K562 (cell line): ENCODE results near the gene ANKRD44. TPM values are rescaled to one million over a fixed set of nuclear protein-coding genes. Genes with fewer than 3 reads are reported as not detected.

Experiments used
- CBX1 ChIP-seq: sonication (generic); IDR thresholded peaks from 2 replicates; pipeline ENCODE4 v1.6.1; 2016; ENCODE audit warnings: antibody characterized with exemption, low read depth, mild to moderate bottlenecking
- CEBPG ChIP-seq, 3 experiments: fragments of 200-800 bp in 1 of 3; sonication (Bioruptor generic) in 1 of 3; sonication (generic) in 1 of 3; formaldehyde crosslinking in 1 of 3; IDR thresholded peaks in 2 of 3; conservative IDR thresholded peaks in 1 of 3; 2 replicates each; pipeline versions ENCODE4 v1.6.1 to v1.8.0; 2016 to 2022; ENCODE audit warnings: missing compliant biosample characterization in 2 of 3, missing genetic modification characterization in 2 of 3, mild to moderate bottlenecking in 1 of 3, missing genetic modification reagents in 1 of 3
- FOXK1 ChIP-seq: sonication (generic); formaldehyde crosslinking; IDR thresholded peaks from 2 replicates; pipeline ENCODE4 v1.8.0; 2022; ENCODE audit warnings: missing genetic modification reagents, mild to moderate bottlenecking, borderline replicate concordance
- GTF2A2 ChIP-seq: IDR thresholded peaks from 2 replicates; pipeline ENCODE4 v1.6.1; 2016; ENCODE audit warnings: mild to moderate bottlenecking, missing genetic modification characterization, missing compliant biosample characterization
- SAFB2 ChIP-seq: fragments of 200-400 bp; formaldehyde crosslinking; IDR thresholded peaks from 2 replicates; pipeline ENCODE4 v1.6.1; 2018; ENCODE audit warnings: borderline replicate concordance, low read length, low read depth, moderate library complexity; ENCODE audit not compliant: severe bottlenecking
- SIN3A ChIP-seq, 2 experiments: fragments of 150-350 bp in 1 of 2; IDR thresholded peaks; 2 replicates each; pipeline ENCODE4 v1.6.1; 2011 to 2016; ENCODE audit warnings: borderline replicate concordance in 2 of 2, low read depth in 2 of 2, low read length in 2 of 2, mild to moderate bottlenecking in 2 of 2, moderate library complexity in 2 of 2; ENCODE audit not compliant: control insufficient read depth in 1 of 2
- SMARCE1 ChIP-seq: fragments of 450-650 bp; IDR thresholded peaks from 2 replicates; pipeline ENCODE4 v1.7.1; 2016; ENCODE audit warnings: mild to moderate bottlenecking
- SPI1 ChIP-seq: IDR thresholded peaks from 2 replicates; pipeline ENCODE4 v1.6.1; 2011; ENCODE audit warnings: low read depth, low read length, control low read depth, borderline replicate concordance
- TAL1 ChIP-seq: fragments of 450-650 bp; IDR thresholded peaks from 2 replicates; pipeline ENCODE4 v1.6.1; 2016; ENCODE audit warnings: mild to moderate bottlenecking
- U2AF1 ChIP-seq: fragments of 200-400 bp; formaldehyde crosslinking; optimal IDR thresholded peaks from 2 replicates; pipeline ENCODE3; 2017; ENCODE audit warnings: mild to moderate bottlenecking, low read depth, low read length, moderate library complexity
- ZNF717 ChIP-seq: fragments of 250-450 bp; sonication (Bioruptor Pico); IDR thresholded peaks from 2 replicates; pipeline ENCODE4 v1.5.0; 2021
- polyA plus RNA-seq, 8 experiments: library from polyadenylated mRNA; depleted of rRNA in 4 of 8; stranded (reverse) in 5 of 8; unstranded in 3 of 8; fragments of >200 nt; fragmentation: Nextera tagmentation in 2 of 8; fragmentation: Illumina TruSeq in 1 of 8; extraction: Ambion mirVana in 2 of 8; extraction: Trizol in 1 of 8; gene quantifications; 2 replicates each; pipeline versions ENCODE4 v1.2.1 to v1.2.3, GENCODE V29; 2011 to 2014; ENCODE audit warnings: inconsistent platforms in 1 of 8, missing spikeins in 1 of 8
- total RNA-seq, 7 experiments: library from RNA; depleted of rRNA in 6 of 7; stranded (reverse); fragments of >200 nt in 6 of 7; fragmentation: Illumina TruSeq in 2 of 7; extraction: Trizol in 2 of 7; gene quantifications; 2 replicates each; pipeline versions ENCODE4 v1.2.1 to v1.2.3, GENCODE V29; 2011 to 2021; ENCODE audit warnings: low replicate concordance in 1 of 7
- TF ChIP-seq, protein P1 (sequence below): fragments of 250-450 bp; sonication (Bioruptor Pico); IDR thresholded peaks from 2 replicates; pipeline ENCODE4 v1.8.0; 2022; ENCODE audit warnings: moderate library complexity, mild to moderate bottlenecking, inconsistent platforms
- TF ChIP-seq, protein P2 (sequence below): fragments of 150-350 bp; IDR thresholded peaks from 2 replicates; pipeline ENCODE4 v1.6.1; 2014; ENCODE audit warnings: low read depth, mild to moderate bottlenecking, low read length, borderline replicate concordance
- TF ChIP-seq, protein P3 (sequence below): fragments of 250-450 bp; sonication (Bioruptor Pico); IDR thresholded peaks from 2 replicates; pipeline ENCODE4 v1.5.0; 2022; ENCODE audit warnings: mild to moderate bottlenecking
- TF ChIP-seq, protein P4 (sequence below): fragments of 200-400 bp; formaldehyde crosslinking; IDR thresholded peaks from 2 replicates; pipeline ENCODE4 v1.6.1; 2017; ENCODE audit warnings: mild to moderate bottlenecking, low read depth, low read length, moderate library complexity
- TF ChIP-seq, protein P5 (sequence below): sonication (generic); formaldehyde crosslinking; IDR thresholded peaks from 2 replicates; pipeline ENCODE4 v1.8.1; 2023; ENCODE audit warnings: mild to moderate bottlenecking, missing genetic modification reagents

The ANKRD44 gene
- total and polyA plus RNA-seq, 9 of the 15 experiments (the other 6 are each of a cell fraction or from before 2014, with no cell fraction given): 0.03 to 0.64 (median 0.07) TPM; not detected in 3

DNA sequence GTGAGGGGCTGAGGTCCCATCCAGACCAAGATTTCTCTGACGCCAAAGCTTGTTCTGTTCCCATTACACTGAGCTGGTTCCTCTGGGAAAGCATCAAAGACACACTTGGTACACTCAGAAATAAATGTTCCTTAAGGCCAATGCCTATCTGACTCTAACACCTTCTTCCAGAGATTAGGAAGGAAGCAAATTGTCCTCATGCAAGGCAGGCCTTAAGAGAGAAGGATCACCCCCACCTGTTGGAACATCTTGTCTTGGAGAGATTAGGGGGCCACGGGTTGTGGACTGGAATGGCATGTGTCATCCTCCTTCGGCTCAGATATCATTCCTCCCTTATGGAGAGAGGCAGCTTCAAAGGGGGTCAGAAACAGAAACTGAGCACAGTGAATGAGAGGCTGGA lies 100.2 kb downstream of the ANKRD44 start (continued):
- no peak for TF ChIP-seq SPI1
- no peak for TF ChIP-seq GTF2A2
- no peak for TF ChIP-seq CBX1
- TF ChIP-seq SMARCE1: no peak
- no peak for TF ChIP-seq ZNF717 (CRISPR knock-in tag)
- TF ChIP-seq, protein P1, sequence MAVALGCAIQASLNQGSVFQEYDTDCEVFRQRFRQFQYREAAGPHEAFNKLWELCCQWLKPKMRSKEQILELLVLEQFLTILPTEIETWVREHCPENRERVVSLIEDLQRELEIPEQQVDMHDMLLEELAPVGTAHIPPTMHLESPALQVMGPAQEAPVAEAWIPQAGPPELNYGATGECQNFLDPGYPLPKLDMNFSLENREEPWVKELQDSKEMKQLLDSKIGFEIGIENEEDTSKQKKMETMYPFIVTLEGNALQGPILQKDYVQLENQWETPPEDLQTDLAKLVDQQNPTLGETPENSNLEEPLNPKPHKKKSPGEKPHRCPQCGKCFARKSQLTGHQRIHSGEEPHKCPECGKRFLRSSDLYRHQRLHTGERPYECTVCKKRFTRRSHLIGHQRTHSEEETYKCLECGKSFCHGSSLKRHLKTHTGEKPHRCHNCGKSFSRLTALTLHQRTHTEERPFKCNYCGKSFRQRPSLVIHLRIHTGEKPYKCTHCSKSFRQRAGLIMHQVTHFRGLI (CRISPR knock-in tag): no peak
- TF ChIP-seq, protein P2, sequence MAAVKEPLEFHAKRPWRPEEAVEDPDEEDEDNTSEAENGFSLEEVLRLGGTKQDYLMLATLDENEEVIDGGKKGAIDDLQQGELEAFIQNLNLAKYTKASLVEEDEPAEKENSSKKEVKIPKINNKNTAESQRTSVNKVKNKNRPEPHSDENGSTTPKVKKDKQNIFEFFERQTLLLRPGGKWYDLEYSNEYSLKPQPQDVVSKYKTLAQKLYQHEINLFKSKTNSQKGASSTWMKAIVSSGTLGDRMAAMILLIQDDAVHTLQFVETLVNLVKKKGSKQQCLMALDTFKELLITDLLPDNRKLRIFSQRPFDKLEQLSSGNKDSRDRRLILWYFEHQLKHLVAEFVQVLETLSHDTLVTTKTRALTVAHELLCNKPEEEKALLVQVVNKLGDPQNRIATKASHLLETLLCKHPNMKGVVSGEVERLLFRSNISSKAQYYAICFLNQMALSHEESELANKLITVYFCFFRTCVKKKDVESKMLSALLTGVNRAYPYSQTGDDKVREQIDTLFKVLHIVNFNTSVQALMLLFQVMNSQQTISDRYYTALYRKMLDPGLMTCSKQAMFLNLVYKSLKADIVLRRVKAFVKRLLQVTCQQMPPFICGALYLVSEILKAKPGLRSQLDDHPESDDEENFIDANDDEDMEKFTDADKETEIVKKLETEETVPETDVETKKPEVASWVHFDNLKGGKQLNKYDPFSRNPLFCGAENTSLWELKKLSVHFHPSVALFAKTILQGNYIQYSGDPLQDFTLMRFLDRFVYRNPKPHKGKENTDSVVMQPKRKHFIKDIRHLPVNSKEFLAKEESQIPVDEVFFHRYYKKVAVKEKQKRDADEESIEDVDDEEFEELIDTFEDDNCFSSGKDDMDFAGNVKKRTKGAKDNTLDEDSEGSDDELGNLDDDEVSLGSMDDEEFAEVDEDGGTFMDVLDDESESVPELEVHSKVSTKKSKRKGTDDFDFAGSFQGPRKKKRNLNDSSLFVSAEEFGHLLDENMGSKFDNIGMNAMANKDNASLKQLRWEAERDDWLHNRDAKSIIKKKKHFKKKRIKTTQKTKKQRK: no peak
- TF ChIP-seq, protein P3, sequence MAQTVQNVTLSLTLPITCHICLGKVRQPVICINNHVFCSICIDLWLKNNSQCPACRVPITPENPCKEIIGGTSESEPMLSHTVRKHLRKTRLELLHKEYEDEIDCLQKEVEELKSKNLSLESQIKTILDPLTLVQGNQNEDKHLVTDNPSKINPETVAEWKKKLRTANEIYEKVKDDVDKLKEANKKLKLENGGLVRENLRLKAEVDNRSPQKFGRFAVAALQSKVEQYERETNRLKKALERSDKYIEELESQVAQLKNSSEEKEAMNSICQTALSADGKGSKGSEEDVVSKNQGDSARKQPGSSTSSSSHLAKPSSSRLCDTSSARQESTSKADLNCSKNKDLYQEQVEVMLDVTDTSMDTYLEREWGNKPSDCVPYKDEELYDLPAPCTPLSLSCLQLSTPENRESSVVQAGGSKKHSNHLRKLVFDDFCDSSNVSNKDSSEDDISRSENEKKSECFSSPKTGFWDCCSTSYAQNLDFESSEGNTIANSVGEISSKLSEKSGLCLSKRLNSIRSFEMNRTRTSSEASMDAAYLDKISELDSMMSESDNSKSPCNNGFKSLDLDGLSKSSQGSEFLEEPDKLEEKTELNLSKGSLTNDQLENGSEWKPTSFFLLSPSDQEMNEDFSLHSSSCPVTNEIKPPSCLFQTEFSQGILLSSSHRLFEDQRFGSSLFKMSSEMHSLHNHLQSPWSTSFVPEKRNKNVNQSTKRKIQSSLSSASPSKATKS (CRISPR knock-in tag): no peak
- no peak for TF ChIP-seq U2AF1
- TF ChIP-seq SIN3A (IDR thresholded peaks at IDR 0.05; ENCODE audit: borderline replicate concordance in 2 of 2, control insufficient read depth in 1 of 2, low read depth in 2 of 2, low read length in 2 of 2): no peak
- peak; percentile 76 for TF ChIP-seq TAL1
- no peak for TF ChIP-seq FOXK1
- TF ChIP-seq, protein P4, sequence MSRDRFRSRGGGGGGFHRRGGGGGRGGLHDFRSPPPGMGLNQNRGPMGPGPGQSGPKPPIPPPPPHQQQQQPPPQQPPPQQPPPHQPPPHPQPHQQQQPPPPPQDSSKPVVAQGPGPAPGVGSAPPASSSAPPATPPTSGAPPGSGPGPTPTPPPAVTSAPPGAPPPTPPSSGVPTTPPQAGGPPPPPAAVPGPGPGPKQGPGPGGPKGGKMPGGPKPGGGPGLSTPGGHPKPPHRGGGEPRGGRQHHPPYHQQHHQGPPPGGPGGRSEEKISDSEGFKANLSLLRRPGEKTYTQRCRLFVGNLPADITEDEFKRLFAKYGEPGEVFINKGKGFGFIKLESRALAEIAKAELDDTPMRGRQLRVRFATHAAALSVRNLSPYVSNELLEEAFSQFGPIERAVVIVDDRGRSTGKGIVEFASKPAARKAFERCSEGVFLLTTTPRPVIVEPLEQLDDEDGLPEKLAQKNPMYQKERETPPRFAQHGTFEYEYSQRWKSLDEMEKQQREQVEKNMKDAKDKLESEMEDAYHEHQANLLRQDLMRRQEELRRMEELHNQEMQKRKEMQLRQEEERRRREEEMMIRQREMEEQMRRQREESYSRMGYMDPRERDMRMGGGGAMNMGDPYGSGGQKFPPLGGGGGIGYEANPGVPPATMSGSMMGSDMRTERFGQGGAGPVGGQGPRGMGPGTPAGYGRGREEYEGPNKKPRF: no peak
- TF ChIP-seq, protein P5, sequence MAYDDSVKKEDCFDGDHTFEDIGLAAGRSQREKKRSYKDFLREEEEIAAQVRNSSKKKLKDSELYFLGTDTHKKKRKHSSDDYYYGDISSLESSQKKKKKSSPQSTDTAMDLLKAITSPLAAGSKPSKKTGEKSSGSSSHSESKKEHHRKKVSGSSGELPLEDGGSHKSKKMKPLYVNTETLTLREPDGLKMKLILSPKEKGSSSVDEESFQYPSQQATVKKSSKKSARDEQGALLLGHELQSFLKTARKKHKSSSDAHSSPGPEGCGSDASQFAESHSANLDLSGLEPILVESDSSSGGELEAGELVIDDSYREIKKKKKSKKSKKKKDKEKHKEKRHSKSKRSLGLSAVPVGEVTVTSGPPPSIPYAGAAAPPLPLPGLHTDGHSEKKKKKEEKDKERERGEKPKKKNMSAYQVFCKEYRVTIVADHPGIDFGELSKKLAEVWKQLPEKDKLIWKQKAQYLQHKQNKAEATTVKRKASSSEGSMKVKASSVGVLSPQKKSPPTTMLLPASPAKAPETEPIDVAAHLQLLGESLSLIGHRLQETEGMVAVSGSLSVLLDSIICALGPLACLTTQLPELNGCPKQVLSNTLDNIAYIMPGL: no peak
- TF ChIP-seq SAFB2: no peak
- TF ChIP-seq CEBPG (CRISPR knock-in tag; IDR thresholded peaks at IDR 0.05): no peak
- TF ChIP-seq CEBPG (tag; conservative IDR thresholded peaks at IDR 0.05 in 1 of 2, IDR thresholded peaks at IDR 0.05 in 1 of 2): 0 out of 4 replicates have a peak, but pooled peaks of 1 of the 2 experiments have one; percentile 5
